ENCODE measurements around the gene AOPEP.

- no peak for TF ChIP-seq POLR2A (IDR thresholded peaks at IDR 0.05)
- TF ChIP-seq, protein P1, sequence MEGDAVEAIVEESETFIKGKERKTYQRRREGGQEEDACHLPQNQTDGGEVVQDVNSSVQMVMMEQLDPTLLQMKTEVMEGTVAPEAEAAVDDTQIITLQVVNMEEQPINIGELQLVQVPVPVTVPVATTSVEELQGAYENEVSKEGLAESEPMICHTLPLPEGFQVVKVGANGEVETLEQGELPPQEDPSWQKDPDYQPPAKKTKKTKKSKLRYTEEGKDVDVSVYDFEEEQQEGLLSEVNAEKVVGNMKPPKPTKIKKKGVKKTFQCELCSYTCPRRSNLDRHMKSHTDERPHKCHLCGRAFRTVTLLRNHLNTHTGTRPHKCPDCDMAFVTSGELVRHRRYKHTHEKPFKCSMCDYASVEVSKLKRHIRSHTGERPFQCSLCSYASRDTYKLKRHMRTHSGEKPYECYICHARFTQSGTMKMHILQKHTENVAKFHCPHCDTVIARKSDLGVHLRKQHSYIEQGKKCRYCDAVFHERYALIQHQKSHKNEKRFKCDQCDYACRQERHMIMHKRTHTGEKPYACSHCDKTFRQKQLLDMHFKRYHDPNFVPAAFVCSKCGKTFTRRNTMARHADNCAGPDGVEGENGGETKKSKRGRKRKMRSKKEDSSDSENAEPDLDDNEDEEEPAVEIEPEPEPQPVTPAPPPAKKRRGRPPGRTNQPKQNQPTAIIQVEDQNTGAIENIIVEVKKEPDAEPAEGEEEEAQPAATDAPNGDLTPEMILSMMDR (IDR thresholded peaks at IDR 0.05) = no peak
Measured at GRCh38 chr9:95043826-95044225, 317.3 kb downstream of the AOPEP start.

All from heart left ventricle (tissue), 13 donors.